LoVo (cell line): ENCODE data around the gene PTPN18.
"Not testable (repeated sequence)": the region's sequence is repeated elsewhere in the genome, so short reads cannot be mapped to it uniquely, and the experiment has no call there.

Experiments
- DNase-seq: peaks from one replicate; pipeline ENCODE4 v3.0.0-alpha.2; 2016; ENCODE audit warnings: low spot score

The PTPN18 gene

GRCh38 chr2:130355578-130356431 is at the start of gene PTPN18:
Gene PTPN18, plus strand, starts transcription at chr2:130356056. Its CDS starts 52 bp downstream, at chr2:130356108.
- DNase-seq = peak; percentile 91

- no peak for DNase-seq
Observed at GRCh38 chr2:130307850-130308249, 48.0 kb upstream of the PTPN18 start.

GRCh38 chr2:130310881-130311280 is 45.0 kb upstream of the PTPN18 start:
- no peak for DNase-seq

- DNase-seq = no peak
Observed at GRCh38 chr2:130313812-130314334, 42.0 kb upstream of the PTPN18 start.

GRCh38 chr2:130314377-130314776 is 41.5 kb upstream of the PTPN18 start:
- DNase-seq = no peak

- no peak for DNase-seq
Observed at GRCh38 chr2:130316596-130316995, 39.3 kb upstream of the PTPN18 start.

GRCh38 chr2:130318906-130319305 is 37.0 kb upstream of the PTPN18 start:
- no peak for DNase-seq

- DNase-seq = no peak
Observed at GRCh38 chr2:130319536-130319935, 36.3 kb upstream of the PTPN18 start.

GRCh38 chr2:130327703-130328527 is 27.9 kb upstream of the PTPN18 start:
- peak; percentile 41 for DNase-seq

GRCh38 chr2:130328710-130329109 is 27.1 kb upstream of the PTPN18 start:
- DNase-seq = no peak

GRCh38 chr2:130332271-130333073 is 23.4 kb upstream of the PTPN18 start:
- peak; percentile 74 for DNase-seq

GRCh38 chr2:130333253-130333652 is 22.6 kb upstream of the PTPN18 start:
- DNase-seq = not testable (repeated sequence)

- no peak for DNase-seq
Observed at GRCh38 chr2:130334026-130334425, 21.8 kb upstream of the PTPN18 start.

GRCh38 chr2:130335226-130335625 is 20.6 kb upstream of the PTPN18 start:
- DNase-seq = no peak

GRCh38 chr2:130336150-130336876 is 19.5 kb upstream of the PTPN18 start:
- no peak for DNase-seq

- DNase-seq = peak; percentile 72
Observed at GRCh38 chr2:130336877-130337734, 18.8 kb upstream of the PTPN18 start.

GRCh38 chr2:130337735-130338325 is 18.0 kb upstream of the PTPN18 start:
- no peak for DNase-seq

GRCh38 chr2:130338793-130339345 is 17.0 kb upstream of the PTPN18 start:
- DNase-seq = no peak
